ENCODE results near the gene BIRC6.
"Not testable (repeated sequence)": the region's sequence is repeated elsewhere in the genome, so short reads cannot be mapped to it uniquely, and the experiment has no call there.

The BIRC6 gene

DNA sequence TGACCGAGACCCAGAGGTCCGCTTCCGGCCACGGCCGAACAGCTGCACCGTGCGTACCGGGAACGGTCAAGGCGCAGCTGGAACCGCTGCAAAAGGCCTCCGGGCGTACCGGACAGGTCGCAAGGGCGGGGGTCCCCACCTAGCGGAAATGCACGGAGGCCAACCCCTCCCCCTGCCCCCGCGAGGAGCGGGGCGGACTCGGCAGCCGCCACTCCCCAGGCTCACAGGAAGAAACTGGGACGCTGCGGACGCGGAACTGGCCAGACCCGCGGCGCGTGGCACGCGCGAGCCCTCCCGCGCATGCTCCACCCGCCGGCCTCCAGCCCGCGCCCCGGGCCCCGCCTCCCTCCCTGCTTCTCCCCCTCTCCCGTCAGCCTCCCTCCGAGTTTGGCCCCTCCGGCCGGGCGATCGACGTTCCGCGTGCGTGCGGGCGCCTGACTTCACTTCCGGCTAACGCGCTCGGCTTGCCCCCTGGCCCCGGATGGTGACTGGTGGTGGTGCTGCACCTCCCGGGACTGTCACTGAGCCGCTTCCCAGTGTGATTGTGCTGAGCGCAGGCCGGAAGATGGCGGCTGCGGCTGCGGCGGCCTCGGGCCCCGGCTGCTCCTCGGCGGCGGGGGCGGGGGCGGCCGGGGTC lies at the start of gene BIRC6:
Gene BIRC6, plus strand, starts transcription at position 343 of the 637 bp plus-strand sequence. Its CDS starts 139 bp downstream, at position 482.
- peak; percentile 98 for DNase-seq

- DNase-seq = no peak
Observed at GRCh38 chr2:32310577-32310976, 46.2 kb upstream of the BIRC6 start.

DNA sequence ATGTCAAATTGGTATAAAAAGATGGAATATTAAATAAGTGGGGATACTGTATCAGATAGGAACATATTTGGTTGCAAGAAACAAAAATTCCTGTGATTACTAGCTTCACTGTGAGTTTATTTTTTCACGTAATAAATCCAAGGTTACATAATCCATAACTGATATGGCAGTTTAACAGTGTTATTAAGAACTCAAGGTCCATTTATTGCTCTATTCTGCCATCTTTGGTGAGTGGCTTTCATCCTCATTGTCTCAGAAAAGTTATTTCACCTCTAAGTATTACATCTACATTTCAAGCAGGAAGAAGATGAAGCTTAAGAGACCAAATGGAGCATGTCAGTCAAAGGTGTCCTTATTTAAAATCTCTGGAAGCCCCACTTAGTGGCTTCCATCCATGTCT lies 41.9 kb upstream of the BIRC6 start:
- no peak for DNase-seq

DNA sequence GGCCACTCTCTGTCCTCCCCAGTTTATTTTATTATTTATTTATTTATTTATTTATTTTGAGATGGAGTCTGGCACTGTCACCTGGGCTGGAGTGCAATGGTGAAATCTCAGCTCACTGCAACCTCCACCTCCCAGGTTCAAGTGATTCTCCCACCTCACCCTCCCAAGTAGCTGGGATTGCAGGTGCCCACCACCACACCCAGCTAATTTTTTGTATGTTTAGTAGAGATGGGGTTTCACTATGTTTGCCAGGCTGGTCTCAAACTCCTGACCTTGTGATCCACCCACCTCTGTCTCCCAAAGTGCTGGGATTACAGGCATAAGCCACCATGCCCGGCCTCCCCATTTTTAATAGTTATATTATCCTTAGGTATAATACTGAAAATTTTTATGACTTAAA lies 28.1 kb upstream of the BIRC6 start:
- not testable (repeated sequence) for DNase-seq

DNA sequence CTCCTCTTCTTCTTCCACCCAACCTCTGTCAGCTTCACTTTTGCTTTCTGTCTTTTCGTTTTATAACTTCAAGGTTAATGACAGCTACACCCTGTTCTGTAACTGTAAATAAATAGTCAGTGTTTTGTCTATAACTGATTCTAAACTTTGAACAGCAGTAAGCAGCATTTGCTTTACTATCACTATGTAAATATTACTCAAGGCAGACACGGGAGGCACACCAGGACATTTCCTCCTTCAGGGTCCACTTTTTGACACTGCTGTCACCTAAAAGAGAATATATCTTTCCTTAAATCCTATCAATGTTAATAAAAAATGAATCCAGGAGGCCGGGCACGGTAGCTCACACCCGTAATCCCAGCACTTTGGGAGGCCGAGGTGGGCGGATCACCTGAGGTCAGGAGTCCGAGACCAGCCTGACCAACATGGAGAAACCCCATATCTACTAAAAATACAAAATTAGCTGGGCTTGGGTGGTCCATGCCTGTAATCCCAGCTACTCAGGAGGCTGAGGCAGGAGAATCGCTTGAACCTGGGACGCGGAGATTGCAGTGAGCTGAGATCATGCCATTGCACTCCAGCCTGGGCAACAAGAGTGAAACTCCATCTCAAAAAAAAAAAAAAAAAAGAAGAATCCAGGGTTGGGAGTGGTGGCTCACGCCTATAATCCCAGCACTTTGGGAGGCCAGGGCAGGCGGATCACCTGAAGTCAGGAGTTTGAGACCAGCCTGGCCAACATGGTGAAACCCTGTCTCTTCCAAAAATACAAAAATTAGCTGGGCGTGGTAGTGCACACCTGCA lies 27.4 kb upstream of the BIRC6 start:
- DNase-seq = not testable (repeated sequence)

DNA sequence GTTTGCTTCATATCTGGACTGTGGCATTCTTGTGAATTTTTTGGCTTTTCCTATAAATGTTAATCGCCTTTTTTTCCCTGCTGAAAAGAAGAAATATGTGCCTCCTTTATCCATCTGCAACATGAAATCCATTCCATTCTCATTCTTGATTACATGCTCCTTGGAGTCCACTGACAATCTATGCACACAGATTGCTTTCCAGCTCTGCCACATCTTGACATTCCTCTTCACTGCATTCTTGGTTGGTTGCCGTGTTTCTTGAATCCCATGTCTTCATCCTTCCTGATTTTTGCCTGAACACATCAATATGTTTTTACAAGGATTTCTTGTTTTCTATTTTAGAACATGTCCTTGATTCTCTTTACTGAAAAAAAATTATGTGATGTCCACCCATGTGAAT lies 26.7 kb upstream of the BIRC6 start:
- no peak for DNase-seq

- DNase-seq = no peak
Observed at GRCh38 chr2:32342801-32343200, 14.0 kb upstream of the BIRC6 start.

- DNase-seq = not testable (repeated sequence)
Observed at GRCh38 chr2:32350797-32351196, 6.0 kb upstream of the BIRC6 start.

- no peak for DNase-seq
Observed at GRCh38 chr2:32355976-32356680, 695 bp upstream of the BIRC6 start.

DNA sequence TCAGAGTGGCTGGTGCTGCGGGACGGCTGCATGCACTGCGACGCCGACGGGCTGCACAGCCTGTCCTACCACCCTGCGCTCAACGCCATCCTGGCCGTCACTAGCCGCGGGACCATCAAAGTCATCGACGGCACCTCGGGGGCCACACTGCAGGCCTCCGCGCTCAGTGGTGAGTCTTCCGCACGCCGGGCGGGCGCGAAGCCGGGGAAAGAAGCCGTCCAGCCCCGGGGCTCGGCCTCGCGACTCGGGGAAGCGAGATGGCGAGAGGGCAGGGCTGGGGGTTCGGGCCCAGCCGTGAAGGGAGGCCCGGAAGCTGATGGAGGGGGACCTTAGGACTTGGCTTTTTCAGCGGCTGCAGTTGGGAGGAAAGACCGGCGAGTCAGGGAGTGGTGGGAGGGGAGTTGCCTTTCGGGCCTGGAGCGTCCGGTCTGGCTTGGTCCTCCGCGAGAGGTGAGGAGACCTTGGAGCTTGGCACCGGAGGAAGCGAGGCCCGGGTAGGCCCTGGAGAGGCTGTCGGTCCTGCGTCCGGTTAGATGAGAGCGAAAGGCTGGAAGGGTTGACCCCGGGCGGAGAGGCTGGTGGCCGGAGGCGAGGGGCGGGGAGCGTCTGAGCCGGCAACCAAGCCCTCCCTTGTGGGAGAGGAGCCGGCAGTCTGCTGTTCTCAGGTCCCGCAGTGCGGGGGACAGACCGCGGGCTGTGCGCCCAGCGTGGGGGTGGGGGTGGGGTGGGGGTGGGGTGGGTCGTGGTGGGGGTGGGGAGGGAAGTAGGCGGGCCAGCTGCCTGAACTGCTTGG lies 691 bp downstream of the BIRC6 start:
- DNase-seq = peak; percentile 38

- DNase-seq = no peak
Observed at GRCh38 chr2:32358111-32358482, 1.3 kb downstream of the BIRC6 start.

DNA sequence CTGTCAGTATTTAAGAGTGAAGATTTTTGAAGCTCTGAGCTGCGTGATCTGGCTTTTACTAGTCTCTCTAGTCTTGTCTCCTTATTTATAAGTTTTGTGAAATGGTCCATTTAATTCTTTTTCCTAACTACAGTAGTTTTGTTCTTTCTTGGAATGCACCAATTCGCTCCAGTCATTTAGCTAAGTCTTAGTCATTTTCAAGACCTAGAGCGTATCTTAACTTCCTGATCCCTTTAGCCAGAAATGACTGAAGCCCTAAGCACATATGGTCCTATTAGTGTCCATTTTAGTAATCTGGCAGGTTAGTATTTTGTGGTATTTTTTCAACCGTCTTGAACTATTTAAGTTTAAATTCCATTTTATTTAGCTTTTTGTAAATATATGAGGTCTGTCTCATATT lies 3.6 kb downstream of the BIRC6 start:
- DNase-seq = no peak

DNA sequence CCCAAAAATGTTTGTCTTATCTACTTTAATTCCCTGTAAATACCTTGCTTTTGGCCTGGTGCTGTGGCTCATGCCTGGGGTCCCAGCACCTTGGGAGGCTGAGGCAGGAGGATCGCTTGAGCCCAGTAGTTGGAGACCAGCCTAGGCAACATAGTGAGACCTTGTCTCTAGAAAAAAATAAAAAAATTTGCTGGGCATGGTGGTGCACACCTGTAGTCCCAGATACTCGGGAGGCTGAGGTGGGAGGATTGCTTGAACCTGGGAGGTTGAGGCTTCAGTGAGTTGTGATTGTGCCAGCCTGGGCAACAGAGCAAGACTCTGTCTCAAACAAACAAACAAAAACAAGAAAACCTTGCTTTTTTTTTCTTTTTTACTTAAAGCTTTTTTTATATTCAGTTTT lies 6.2 kb downstream of the BIRC6 start:
- DNase-seq = not testable (repeated sequence)

- no peak for DNase-seq
Observed at GRCh38 chr2:32363597-32363996, 6.8 kb downstream of the BIRC6 start.

GRCh38 chr2:32364290-32364689 lies 7.5 kb downstream of the BIRC6 start:
- not testable (repeated sequence) for DNase-seq

DNA sequence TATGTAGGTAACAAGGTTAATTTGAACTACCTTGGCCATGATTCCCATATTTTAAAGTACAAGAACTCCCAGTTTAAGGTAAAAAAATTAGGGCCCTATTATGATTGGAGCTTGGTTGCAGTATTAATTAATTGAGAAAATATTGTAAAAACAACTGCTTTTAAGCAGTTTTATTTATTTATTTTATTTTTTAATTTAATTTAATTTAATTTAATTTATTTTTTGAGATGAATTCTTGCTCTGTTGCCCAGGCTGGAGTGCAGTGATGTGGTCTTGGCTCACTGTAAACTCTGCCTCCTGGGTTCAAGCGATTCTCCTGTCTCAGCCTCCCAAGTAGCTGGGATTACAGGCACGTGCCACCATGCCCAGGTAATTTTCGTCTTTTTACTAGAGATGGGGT lies 8.9 kb downstream of the BIRC6 start:
- DNase-seq = not testable (repeated sequence)

- no peak for DNase-seq
Observed at GRCh38 chr2:32366595-32366994, 9.8 kb downstream of the BIRC6 start.

DNA sequence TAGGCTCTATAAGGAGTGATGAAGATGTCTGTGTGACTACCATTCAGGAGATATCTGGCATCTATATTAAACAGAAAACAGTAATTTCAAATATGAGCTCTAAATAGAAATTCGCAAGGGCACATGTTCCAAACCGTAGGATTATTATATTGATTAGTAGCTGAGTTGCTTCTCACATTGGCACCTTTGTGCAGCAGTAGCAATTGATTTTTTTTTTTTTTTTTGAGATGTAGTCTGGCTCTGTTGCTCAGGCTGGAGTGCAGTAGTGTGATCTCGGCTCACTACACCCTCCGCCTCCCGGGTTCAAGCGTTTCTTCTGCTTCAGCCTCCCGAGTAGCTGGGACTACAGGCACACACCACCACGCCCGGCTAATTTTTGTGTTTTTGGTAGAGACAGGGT lies 12.4 kb downstream of the BIRC6 start:
- DNase-seq = no peak

DNA sequence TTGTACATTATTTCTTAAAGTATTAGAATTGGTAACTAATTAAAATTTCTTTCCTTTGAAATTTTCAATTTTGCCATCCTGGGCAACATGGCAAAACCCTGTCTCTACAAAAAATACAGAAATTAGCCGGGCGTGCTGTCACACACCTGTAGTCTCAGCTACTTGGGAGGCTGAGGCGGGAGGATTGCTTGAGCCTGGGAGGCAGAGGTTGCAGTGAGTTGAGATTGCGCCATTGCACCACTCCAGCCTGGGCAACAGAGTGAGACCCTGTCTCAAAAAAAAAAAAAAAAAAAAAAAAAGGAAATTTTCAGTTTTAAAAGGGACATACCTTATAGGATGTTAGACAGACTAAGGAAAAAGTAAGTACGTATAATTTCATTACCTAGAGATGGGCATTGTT lies 14.1 kb downstream of the BIRC6 start:
- DNase-seq = not testable (repeated sequence)

- DNase-seq = no peak
Observed at GRCh38 chr2:32372519-32373182, 15.8 kb downstream of the BIRC6 start.

DNA sequence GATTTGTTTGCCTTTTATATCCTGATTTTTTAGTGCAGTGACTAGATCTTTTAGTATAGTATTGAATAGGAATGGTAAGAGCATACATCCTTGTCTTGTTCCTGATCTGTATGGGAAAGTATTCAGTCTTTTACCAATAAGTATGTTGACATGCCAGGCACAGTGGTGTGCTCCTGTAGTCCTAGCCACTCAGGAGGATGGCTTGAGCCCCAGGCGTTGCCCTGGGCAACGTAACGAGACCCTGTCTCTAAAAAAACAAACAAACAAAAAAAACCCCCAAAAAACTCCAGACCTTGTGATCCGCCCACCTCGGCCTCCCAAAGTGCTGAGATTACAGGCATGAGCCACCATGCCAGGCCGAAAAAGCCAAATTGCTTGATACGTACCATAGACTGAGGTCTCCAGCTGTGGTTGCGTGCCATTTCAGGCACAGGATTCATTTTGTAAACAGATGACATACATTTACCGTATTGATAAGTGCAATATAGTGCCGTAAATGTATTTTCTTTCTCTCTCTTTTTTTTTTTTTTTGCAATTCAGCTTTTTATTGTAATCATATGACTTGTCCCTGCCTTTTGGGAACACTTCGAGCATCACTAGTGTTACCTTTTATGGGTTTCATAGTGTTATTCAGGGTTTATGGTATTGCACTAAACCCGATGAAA lies 18.5 kb downstream of the BIRC6 start:
- DNase-seq = no peak

DNA sequence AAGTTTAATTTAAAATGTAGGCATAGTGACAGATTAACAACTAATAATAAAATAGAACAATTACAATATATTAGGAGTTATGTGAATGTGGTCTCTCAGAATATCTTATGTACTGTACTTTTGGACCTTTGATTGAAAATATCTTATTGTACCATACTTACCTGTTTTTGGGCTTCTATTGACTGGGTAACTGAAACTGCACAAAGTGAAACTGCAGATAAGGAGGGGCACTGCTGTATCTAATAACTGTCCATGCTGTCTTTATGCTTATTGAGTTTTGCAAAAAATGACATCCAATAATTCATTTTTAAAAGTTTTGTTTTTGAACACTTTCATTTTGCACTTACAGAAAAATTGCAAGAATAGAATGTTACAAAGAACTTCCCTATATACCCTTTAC lies 19.9 kb downstream of the BIRC6 start:
- DNase-seq = no peak

Data from inflammatory macrophage treated with lipopolysaccharide for 4 hours (primary cell).